ENCODE data around the gene CYTL1. TPM values are rescaled to one million over a fixed set of nuclear protein-coding genes. Genes with fewer than 3 reads are reported as not detected.

CYTL1 gene
- total RNA-seq, 1 donor from 2014 or later, result 0.81 TPM

- no peak for DNase-seq (ENCODE audit: missing footprints)
- intact Hi-C loops (cut with DNase I), result no loop called here
- ATAC-seq, result no peak
Measured at GRCh38 chr4:4985844-4986243, 33.4 kb downstream of the CYTL1 start.

- intact Hi-C loops (cut with DNase I), result no loop called here
- DNase-seq (ENCODE audit: missing footprints) (no peak), ATAC-seq (no peak)
Measured at GRCh38 chr4:4985036-4985435, 34.2 kb downstream of the CYTL1 start.

- intact Hi-C loops (cut with DNase I), result no loop called here
- DNase-seq (ENCODE audit: missing footprints) (no peak), ATAC-seq (no peak)
Measured at GRCh38 chr4:4984186-4984585, 35.1 kb downstream of the CYTL1 start.

GRCh38 chr4:4981827-4982226 is 37.4 kb downstream of the CYTL1 start:
- DNase-seq (ENCODE audit: missing footprints) (no peak), ATAC-seq (peak; percentile 48)
- intact Hi-C loops (cut with DNase I), result no loop called here

- ATAC-seq (peak; percentile 81), DNase-seq (ENCODE audit: missing footprints) (no peak)
- intact Hi-C loops (cut with DNase I), result no loop called here
Measured at GRCh38 chr4:4981427-4981826, 37.8 kb downstream of the CYTL1 start.

- intact Hi-C loops (cut with DNase I), result no loop called here
- ATAC-seq (peak; percentile 27), DNase-seq (ENCODE audit: missing footprints) (no peak)
Measured at GRCh38 chr4:4980621-4981230, 38.5 kb downstream of the CYTL1 start.

GRCh38 chr4:4979971-4980370 is 39.3 kb downstream of the CYTL1 start:
- no peak for DNase-seq (ENCODE audit: missing footprints)
- intact Hi-C loops (cut with DNase I), result no loop called here
- no peak for ATAC-seq

- ATAC-seq, result no peak
Measured at GRCh38 chr4:4974727-4975126, 44.5 kb downstream of the CYTL1 start.

GRCh38 chr4:4971796-4972195 is 47.5 kb downstream of the CYTL1 start:
- DNase-seq (ENCODE audit: missing footprints) (no peak), ATAC-seq (no peak)
- intact Hi-C loops (cut with DNase I), result no loop called here

More at GRCh38 chr4:4974727-4975126, 44.5 kb downstream of the CYTL1 start:
- DNase-seq (ENCODE audit: missing footprints), result no peak
- intact Hi-C loops (cut with DNase I), result no loop called here

- intact Hi-C loops (cut with DNase I), result no loop called here
- ATAC-seq (peak; percentile 69), DNase-seq (ENCODE audit: missing footprints) (no peak)
Measured at GRCh38 chr4:4969298-4969697, 50.0 kb downstream of the CYTL1 start.

GRCh38 chr4:4968161-4968725 is 51.0 kb downstream of the CYTL1 start:
- intact Hi-C loops (cut with DNase I), result no loop called here
- ATAC-seq (peak; percentile 26), DNase-seq (ENCODE audit: missing footprints) (no peak)

Other genes with a start within 250 kb of the CYTL1 start
- 2.7 TPM for gene MSX1, start 159.8 kb downstream of the CYTL1 start, total RNA-seq
- 0.89 TPM for gene STK32B, start 32.0 kb upstream of the CYTL1 start, total RNA-seq